Breast epithelium (tissue), 4 donors: Measurements from ENCODE around the gene DCDC2C. TPM values are rescaled to one million over a fixed set of nuclear protein-coding genes. Genes with fewer than 3 reads are reported as not detected.

Experiments used
- DNase-seq, 2 donors: peaks; one replicate each; pipeline ENCODE4 v3.0.0-alpha.2; 2019; ENCODE audit warnings: low spot score in 2 of 2
- H3K27ac ChIP-seq, 2 donors: fragments of 200-600 bp; sonication (generic) in 1 of 2; one replicate each; pipeline ENCODE4 v1.5.1; 2016 to 2019; ENCODE audit warnings: mild to moderate bottlenecking in 1 of 2
- H3K27me3 ChIP-seq, 2 donors: fragments of 200-600 bp; sonication (generic) in 1 of 2; one replicate each; pipeline versions ENCODE4 v1.5.1 to v1.6.0; 2017 to 2019; ENCODE audit warnings: control low read depth in 1 of 2, mild to moderate bottlenecking in 1 of 2
- H3K36me3 ChIP-seq: fragments of 200-600 bp; one replicate; pipeline ENCODE4 v1.5.1; 2019
- H3K4me1 ChIP-seq, 2 donors: fragments of 200-600 bp; sonication (generic); one replicate each; pipeline ENCODE4 v1.5.1; 2016 to 2019; ENCODE audit warnings: control low read depth in 1 of 2
- H3K4me3 ChIP-seq, 3 donors: fragments of 200-600 bp; sonication (generic); 1 replicate in 2 of 3; 2 replicates in 1 of 3; pipeline ENCODE4 v1.5.1; 2016 to 2019; ENCODE audit warnings: mild to moderate bottlenecking in 3 of 3, moderate library complexity in 2 of 3
- H3K9me3 ChIP-seq, 2 donors: fragments of 200-600 bp; sonication (generic) in 1 of 2; one replicate each; pipeline ENCODE4 v1.5.1; 2016 to 2019; ENCODE audit warnings: control low read depth in 1 of 2
- CTCF ChIP-seq, 3 donors: fragments of 450-650 bp; IDR thresholded peaks; one replicate each; pipeline ENCODE4 v1.5.1; 2016 to 2017; ENCODE audit warnings: antibody characterized with exemption in 3 of 3, mild to moderate bottlenecking in 3 of 3, moderate library complexity in 3 of 3
- POLR2A ChIP-seq: fragments of 450-650 bp; IDR thresholded peaks from one replicate; pipeline ENCODE4 v1.6.1; 2016; ENCODE audit warnings: antibody characterized with exemption, mild to moderate bottlenecking, moderate library complexity
- POLR2AphosphoS5 ChIP-seq, 3 donors: sonication (generic); formaldehyde crosslinking; IDR thresholded peaks; one replicate each; pipeline ENCODE4 v1.6.1; 2017; ENCODE audit warnings: antibody characterized with exemption in 3 of 3
- intact Hi-C: fragments of 100-400 bp; cut with DNase I; formaldehyde crosslinking; loops from one replicate; pipeline ENCODE4 v1.15.1; 2023; ENCODE audit warnings: low total_unique reads
- total RNA-seq, 3 donors: library from RNA; depleted of rRNA; stranded (reverse); fragments of >200 nt; gene quantifications; one replicate each; pipeline ENCODE4 v1.1.0, GENCODE V29; 2016

The DCDC2C gene
- total RNA-seq, 3 donors from 2014 or later: 0.33 to 0.59 (median 0.48) TPM

GRCh38 chr2:3683748-3684454 lies 19.5 kb upstream of the DCDC2C start:
- Histone ChIP-seq H3K4me3 (no peak overlapping the region), H3K27me3 (no peaks in the 10 kb centered on the region), H3K36me3 (no peaks in the 10 kb centered on the region), H3K9me3 (no peaks in the 10 kb centered on the region), H3K27ac (no peak overlapping the region), H3K4me1 (no peaks in the 10 kb centered on the region)
- intact Hi-C loops: no loop called here
- no peak for DNase-seq
- TF ChIP-seq CTCF (IDR thresholded peaks at IDR 0.05) (no peak), POLR2A (no peak), POLR2AphosphoS5 (IDR thresholded peaks at IDR 0.05) (no peak)

DNA sequence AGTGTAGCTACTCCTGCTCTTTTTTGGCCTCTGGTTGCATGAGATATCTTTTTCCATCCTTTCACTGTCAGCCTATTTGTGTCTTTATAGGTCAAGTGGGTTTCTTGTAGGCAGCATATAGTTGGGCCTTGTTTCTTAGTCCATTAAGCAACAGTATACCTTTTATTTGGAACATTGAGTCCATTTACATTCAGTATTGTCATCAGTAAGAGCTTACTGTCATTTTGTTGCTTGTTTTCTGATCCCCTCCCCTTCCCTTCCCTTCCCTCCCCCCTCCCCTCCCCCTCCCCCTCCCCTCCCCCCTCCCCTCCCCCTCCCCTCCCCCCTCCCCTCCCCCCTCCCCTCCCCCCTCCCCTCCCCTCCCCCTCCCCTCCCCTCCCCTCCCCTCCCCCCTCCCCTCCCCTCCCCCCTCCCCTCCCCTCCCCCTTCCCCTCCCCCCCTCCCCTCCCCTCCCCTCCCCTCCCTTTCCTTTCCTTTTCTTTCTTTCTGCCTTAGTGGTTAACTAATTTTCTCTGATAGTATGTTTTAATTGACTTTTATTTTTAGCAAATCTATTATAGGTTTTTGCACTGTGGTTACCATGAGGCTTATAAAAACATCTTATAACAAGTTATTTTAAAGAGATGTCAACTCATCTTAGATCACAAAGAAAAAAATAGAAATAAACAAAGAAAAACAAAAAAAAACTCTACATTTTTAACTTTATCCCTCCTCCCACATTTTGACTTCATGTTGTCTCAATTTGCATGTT lies 13.2 kb upstream of the DCDC2C start:
- H3K4me1 ChIP-seq: no peaks in the 10 kb centered on the region
- H3K36me3 ChIP-seq: no peaks in the 10 kb centered on the region
- no peaks in the 10 kb centered on the region for H3K27me3 ChIP-seq
- intact Hi-C loops: no loop called here
- no peak for DNase-seq
- H3K9me3 ChIP-seq: peaks cover 0 to 5% of the 10 kb centered on the region in 2 donors
- TF ChIP-seq POLR2AphosphoS5 (IDR thresholded peaks at IDR 0.05) (no peak), CTCF (IDR thresholded peaks at IDR 0.05) (no peak), POLR2A (no peak)
- no peak overlapping the region for H3K27ac ChIP-seq
- no peak overlapping the region for H3K4me3 ChIP-seq

- no peak overlapping the region for H3K4me3 ChIP-seq
- intact Hi-C loops: no loop called here
- no peak for DNase-seq
- H3K9me3 ChIP-seq: peaks cover 0 to 5% of the 10 kb centered on the region in 2 donors
- TF ChIP-seq POLR2A (no peak), POLR2AphosphoS5 (IDR thresholded peaks at IDR 0.05) (no peak), CTCF (IDR thresholded peaks at IDR 0.05) (peak in 1 of 3 donors; percentile 20)
- H3K36me3 ChIP-seq: no peaks in the 10 kb centered on the region
- no peaks in the 10 kb centered on the region for H3K4me1 ChIP-seq
- no peaks in the 10 kb centered on the region for H3K27me3 ChIP-seq
- no peak overlapping the region for H3K27ac ChIP-seq
These were observed 11.0 kb upstream of the DCDC2C start for GRCh38 chr2:3692375-3692774.

DNA sequence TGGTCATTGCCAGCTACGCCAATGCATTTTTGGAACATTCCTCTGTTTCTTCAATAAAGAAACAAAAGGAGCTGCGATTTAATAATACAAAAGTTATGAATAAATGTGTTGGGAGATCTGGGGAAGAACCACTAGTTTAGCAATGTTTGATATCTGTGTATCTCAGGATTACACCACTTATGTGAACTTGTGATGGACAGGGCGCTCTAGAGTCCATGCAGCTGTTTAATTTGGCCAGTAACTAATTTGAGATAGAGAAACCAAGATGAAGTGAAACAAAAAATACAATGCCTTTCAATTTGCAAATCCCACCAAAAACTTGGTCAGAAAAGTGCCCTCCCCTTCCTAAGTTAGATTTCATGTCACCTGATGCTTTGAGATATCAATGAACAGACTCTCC lies 6.8 kb upstream of the DCDC2C start:
- Histone ChIP-seq H3K27me3 (no peaks in the 10 kb centered on the region), H3K4me3 (no peak overlapping the region), H3K27ac (no peak overlapping the region), H3K9me3 (peaks cover 0 to under 1% of the 10 kb centered on the region in 2 donors), H3K4me1 (no peaks in the 10 kb centered on the region), H3K36me3 (no peaks in the 10 kb centered on the region)
- TF ChIP-seq POLR2AphosphoS5 (IDR thresholded peaks at IDR 0.05) (no peak), POLR2A (no peak), CTCF (IDR thresholded peaks at IDR 0.05) (no peak)
- no peak for DNase-seq
- intact Hi-C loops: no loop called here

- no peak for DNase-seq
- no peaks in the 10 kb centered on the region for H3K9me3 ChIP-seq
- intact Hi-C loops: no loop called here
These were observed 2.3 kb upstream of the DCDC2C start for GRCh38 chr2:3701071-3701470.

More at GRCh38 chr2:3701071-3701470, 2.3 kb upstream of the DCDC2C start:
- TF ChIP-seq POLR2AphosphoS5 (IDR thresholded peaks at IDR 0.05) (no peak), POLR2A (no peak), CTCF (IDR thresholded peaks at IDR 0.05) (no peak)
- Histone ChIP-seq H3K36me3 (no peaks in the 10 kb centered on the region), H3K4me1 (no peaks in the 10 kb centered on the region), H3K4me3 (no peak overlapping the region), H3K27me3 (peaks cover 0 to 29% of the 10 kb centered on the region in 2 donors), H3K27ac (no peak overlapping the region)
